ENCODE data around the gene TNFRSF6B.

DNA sequence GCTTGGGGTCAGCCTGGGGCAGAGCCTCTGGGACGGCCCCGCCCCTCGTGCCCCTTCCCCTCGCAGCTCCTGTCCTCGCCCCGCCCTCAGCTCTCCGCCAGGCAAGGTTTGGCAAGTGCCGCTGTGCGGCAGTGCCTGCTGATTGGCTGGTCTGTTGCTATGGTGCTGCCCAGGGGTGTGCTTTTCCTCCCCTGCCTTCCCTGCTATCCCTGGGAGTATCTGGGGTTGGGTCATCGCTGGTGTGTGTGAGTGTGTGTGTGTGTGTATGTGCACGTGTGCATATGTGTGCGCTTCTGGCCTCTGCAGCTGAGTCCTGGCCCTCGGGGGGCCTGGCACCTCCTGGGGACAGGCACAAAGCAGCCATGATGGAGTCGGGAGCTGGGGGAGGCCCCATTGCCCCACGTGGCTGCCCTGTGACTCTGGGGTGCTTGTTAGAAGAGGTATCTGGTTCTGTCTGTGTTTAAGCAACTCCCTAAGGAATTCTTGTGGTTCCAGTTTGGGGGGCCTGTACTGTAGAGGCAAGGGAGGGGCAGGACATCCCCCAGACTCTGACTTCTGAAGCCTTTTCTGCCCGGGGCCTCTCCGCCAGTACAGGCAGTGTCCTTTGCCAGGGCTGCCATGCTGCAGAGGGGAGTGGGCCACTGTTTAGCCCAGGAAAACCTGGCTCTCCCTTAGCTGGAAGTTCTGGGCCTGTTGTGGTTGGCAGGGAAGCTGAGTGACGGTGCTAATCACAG lies 31.4 kb upstream of the TNFRSF6B start:
- TF ChIP-seq, protein P1, sequence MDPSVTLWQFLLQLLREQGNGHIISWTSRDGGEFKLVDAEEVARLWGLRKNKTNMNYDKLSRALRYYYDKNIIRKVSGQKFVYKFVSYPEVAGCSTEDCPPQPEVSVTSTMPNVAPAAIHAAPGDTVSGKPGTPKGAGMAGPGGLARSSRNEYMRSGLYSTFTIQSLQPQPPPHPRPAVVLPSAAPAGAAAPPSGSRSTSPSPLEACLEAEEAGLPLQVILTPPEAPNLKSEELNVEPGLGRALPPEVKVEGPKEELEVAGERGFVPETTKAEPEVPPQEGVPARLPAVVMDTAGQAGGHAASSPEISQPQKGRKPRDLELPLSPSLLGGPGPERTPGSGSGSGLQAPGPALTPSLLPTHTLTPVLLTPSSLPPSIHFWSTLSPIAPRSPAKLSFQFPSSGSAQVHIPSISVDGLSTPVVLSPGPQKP (IDR thresholded peaks at IDR 0.05; ENCODE audit: borderline replicate concordance, low read depth, low read length) = no peak
- TF ChIP-seq, protein P2, sequence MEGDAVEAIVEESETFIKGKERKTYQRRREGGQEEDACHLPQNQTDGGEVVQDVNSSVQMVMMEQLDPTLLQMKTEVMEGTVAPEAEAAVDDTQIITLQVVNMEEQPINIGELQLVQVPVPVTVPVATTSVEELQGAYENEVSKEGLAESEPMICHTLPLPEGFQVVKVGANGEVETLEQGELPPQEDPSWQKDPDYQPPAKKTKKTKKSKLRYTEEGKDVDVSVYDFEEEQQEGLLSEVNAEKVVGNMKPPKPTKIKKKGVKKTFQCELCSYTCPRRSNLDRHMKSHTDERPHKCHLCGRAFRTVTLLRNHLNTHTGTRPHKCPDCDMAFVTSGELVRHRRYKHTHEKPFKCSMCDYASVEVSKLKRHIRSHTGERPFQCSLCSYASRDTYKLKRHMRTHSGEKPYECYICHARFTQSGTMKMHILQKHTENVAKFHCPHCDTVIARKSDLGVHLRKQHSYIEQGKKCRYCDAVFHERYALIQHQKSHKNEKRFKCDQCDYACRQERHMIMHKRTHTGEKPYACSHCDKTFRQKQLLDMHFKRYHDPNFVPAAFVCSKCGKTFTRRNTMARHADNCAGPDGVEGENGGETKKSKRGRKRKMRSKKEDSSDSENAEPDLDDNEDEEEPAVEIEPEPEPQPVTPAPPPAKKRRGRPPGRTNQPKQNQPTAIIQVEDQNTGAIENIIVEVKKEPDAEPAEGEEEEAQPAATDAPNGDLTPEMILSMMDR (conservative IDR thresholded peaks at IDR 0.05; ENCODE audit: low read depth, low read length) = no peak
- TF ChIP-seq RFX5 (IDR thresholded peaks at IDR 0.05; ENCODE audit: low read depth, low read length) = 0 out of 2 replicates have a peak, but pooled peaks have one; percentile 49
- no peak for TF ChIP-seq RAD21 (IDR thresholded peaks at IDR 0.05; ENCODE audit: low read length)
- TF ChIP-seq BHLHE40 (IDR thresholded peaks at IDR 0.05; ENCODE audit: low read depth, low read length) = no peak
- no peak for TF ChIP-seq POLR2A (IDR thresholded peaks at IDR 0.05; ENCODE audit: low read depth, low read length)
- TF ChIP-seq MAFK (IDR thresholded peaks at IDR 0.05; ENCODE audit: low read depth, low read length) = no peak
- TF ChIP-seq CEBPB (IDR thresholded peaks at IDR 0.05; ENCODE audit: low read depth, low read length) = no peak
- no peak for TF ChIP-seq NFE2L2 (IDR thresholded peaks at IDR 0.05; ENCODE audit: low read depth, low read length)
- TF ChIP-seq, protein P3, sequence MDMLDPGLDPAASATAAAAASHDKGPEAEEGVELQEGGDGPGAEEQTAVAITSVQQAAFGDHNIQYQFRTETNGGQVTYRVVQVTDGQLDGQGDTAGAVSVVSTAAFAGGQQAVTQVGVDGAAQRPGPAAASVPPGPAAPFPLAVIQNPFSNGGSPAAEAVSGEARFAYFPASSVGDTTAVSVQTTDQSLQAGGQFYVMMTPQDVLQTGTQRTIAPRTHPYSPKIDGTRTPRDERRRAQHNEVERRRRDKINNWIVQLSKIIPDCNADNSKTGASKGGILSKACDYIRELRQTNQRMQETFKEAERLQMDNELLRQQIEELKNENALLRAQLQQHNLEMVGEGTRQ (IDR thresholded peaks at IDR 0.05; ENCODE audit: low read depth, low read length) = no peak
- no peak for TF ChIP-seq MAZ (IDR thresholded peaks at IDR 0.05; ENCODE audit: borderline replicate concordance, low read depth, low read length)
- no peak for TF ChIP-seq SMC3 (IDR thresholded peaks at IDR 0.05; ENCODE audit: low read depth, low read length)
- no peak for TF ChIP-seq FOS (IDR thresholded peaks at IDR 0.05; ENCODE audit: low read depth, low read length)
- no peak for TF ChIP-seq RCOR1 (IDR thresholded peaks at IDR 0.05; ENCODE audit: insufficient replicate concordance, low read length)
